ENCODE measurements around the gene FADS6. TPM values are rescaled to one million over a fixed set of nuclear protein-coding genes. Genes with fewer than 3 reads are reported as not detected.

FADS6 gene, protein sequence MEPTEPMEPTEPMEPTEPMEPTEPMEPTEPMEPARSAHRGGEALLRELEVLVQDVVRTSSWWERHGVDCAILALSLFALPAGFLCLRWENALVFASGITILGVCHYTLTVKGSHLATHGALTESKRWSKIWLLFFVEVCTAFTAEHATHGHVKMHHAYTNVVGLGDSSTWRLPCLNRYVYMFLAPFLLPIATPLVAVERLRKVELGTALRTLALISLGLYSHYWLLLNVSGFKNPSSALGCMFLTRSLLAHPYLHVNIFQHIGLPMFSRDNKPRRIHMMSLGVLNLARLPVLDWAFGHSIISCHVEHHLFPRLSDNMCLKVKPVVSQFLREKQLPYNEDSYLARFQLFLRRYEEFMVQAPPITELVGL
- total RNA-seq, result not detected in 2 replicates

GRCh38 chr17:74892974-74893911 lies at the start of gene FADS6:
FADS6 (minus strand) TSS chr17:74893633; CDS start chr17:74893595, 38 bp downstream.

DNA sequence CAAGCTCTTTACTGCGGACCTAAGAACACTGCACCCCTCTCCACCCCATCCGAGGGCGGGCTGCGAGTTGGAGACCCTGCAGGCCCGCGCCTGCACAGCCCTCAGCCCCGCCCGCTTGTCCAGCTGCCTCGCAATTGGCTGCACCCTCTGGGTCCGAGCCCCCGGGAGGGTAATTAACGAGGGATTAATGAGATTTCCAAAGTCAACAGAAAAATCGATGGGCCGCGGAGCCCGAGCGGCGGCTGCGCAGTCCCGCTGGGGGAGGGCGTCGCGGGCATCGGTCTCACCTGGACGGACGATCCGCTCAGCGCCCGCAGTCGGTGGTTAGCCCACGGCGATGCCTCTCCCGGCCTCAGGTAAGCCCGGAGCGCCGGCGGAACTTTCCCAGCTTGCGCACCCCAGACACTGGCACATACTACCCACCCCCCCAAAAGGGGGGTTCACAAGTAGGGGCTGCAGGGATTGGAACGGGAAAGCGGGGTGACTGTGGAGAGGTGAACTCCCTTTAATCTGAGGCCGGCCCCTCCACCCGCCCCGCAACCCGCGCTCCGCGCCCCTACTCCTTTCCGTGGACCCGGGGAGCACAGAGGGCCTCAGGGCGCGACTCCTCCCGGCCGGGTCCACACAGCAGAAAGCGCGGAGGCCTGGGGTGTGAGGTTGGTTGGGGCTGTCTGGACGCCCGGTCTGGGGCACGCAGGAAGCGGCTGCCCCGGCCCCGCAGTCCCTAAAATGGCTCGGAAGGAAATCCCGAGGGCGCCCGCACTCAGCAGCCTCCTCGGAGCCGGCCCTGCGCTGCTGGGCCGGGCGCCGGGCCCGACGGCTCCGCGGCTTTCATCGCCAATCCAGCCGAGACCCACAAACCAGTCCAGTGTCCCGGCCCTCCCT lies 42.4 kb upstream of the FADS6 start, which contains the start of gene OTOP3:
TSS of gene OTOP3 (plus strand) at position 314 of the 885 bp plus-strand sequence. CDS start at position 338, 24 bp downstream.

GRCh38 chr17:74924250-74924948 lies 31.0 kb upstream of the FADS6 start, which contains the start of gene OTOP2:
OTOP2 (plus strand) TSS chr17:74924273; CDS start chr17:74924633, 360 bp downstream.

GRCh38 chr17:74922694-74923537 lies 29.5 kb upstream of the FADS6 start, which contains the start of gene USH1G:
USH1G (minus strand) TSS chr17:74923255; CDS start chr17:74923073, 182 bp downstream.

GRCh38 chr17:74872313-74873036 lies 21.0 kb downstream of the FADS6 start, which contains the start of gene FDXR:
FDXR (minus strand) TSS chr17:74872994; CDS start chr17:74872944, 50 bp downstream.

GRCh38 chr17:74859459-74860228 lies 33.8 kb downstream of the FADS6 start, which contains the start of gene GRIN2C:
GRIN2C (minus strand) TSS chr17:74859885; CDS start chr17:74855092, 4,793 bp downstream.

Other genes with a start within 250 kb of the FADS6 start
- gene CD300LF, start 180.7 kb downstream of the FADS6 start, total RNA-seq, result not detected in 2 replicates
- gene RAB37, start 156.4 kb downstream of the FADS6 start, total RNA-seq, result 0.53 TPM in 1 of 2 replicates, not detected in the other
- 35.3 and 42.1 TPM in 2 replicates for gene NHERF1, start 145.0 kb downstream of the FADS6 start, total RNA-seq
- 26.4 and 32.0 TPM in 2 replicates for gene NAT9, start 117.3 kb downstream of the FADS6 start, total RNA-seq
- gene GRIN2C, start 33.7 kb downstream of the FADS6 start, total RNA-seq, result not detected in 2 replicates
- 48.1 and 52.5 TPM in 2 replicates for gene FDXR, start 20.6 kb downstream of the FADS6 start, total RNA-seq
- not detected in 2 replicates for gene USH1G, start 29.6 kb upstream of the FADS6 start, total RNA-seq
- not detected in 2 replicates for gene OTOP2, start 30.6 kb upstream of the FADS6 start, total RNA-seq
- not detected in 2 replicates for gene OTOP3, start 42.3 kb upstream of the FADS6 start, total RNA-seq
- gene HID1, start 79.1 kb upstream of the FADS6 start, total RNA-seq, result under 0.01 and 0.53 TPM in 2 replicates
- gene CDR2L, start 94.0 kb upstream of the FADS6 start, total RNA-seq, result 26.4 and 34.0 TPM in 2 replicates
- gene MRPL58, start 119.0 kb upstream of the FADS6 start, total RNA-seq, result 65.7 and 94.5 TPM in 2 replicates
- gene ATP5PD, start 153.3 kb upstream of the FADS6 start, total RNA-seq, result 375 and 445 TPM in 2 replicates
- 19.7 and 20.8 TPM in 2 replicates for gene KCTD2, start 153.6 kb upstream of the FADS6 start, total RNA-seq
- 12.1 and 20.2 TPM in 2 replicates for gene SLC16A5, start 194.3 kb upstream of the FADS6 start, total RNA-seq
- 2.0 and 6.4 TPM in 2 replicates for gene ARMC7, start 216.3 kb upstream of the FADS6 start, total RNA-seq
- 120 TPM in 2 replicates for gene NT5C, start 238.1 kb upstream of the FADS6 start, total RNA-seq

Measured in myometrial cell (primary cell).